GM04503 (cell line): Measurements from ENCODE around the gene SCAMP2.

Experiments
- DNase-seq: peaks from one replicate; pipeline ENCODE4 v3.0.0-alpha.2; 2012; ENCODE audit warnings: low read depth

SCAMP2 gene

GRCh38 chr15:74816624-74817369 lies 56.4 kb downstream of the SCAMP2 start:
- DNase-seq: no peak

- DNase-seq: no peak
Measured at GRCh38 chr15:74815961-74816360, 57.2 kb downstream of the SCAMP2 start.

- no peak for DNase-seq
Measured at GRCh38 chr15:74815121-74815934, 57.8 kb downstream of the SCAMP2 start.

GRCh38 chr15:74812533-74812932 lies 60.6 kb downstream of the SCAMP2 start, which contains the start of gene LMAN1L:
Gene LMAN1L (plus strand): TSS chr15:74812835. CDS start chr15:74812855, 20 bp downstream.
- DNase-seq: no peak

GRCh38 chr15:74809956-74810355 lies 63.2 kb downstream of the SCAMP2 start:
- no peak for DNase-seq

GRCh38 chr15:74809242-74809641 lies 63.9 kb downstream of the SCAMP2 start:
- DNase-seq: no peak

- DNase-seq: no peak
Measured at GRCh38 chr15:74808840-74809229, 64.3 kb downstream of the SCAMP2 start.

- DNase-seq: no peak
Measured at GRCh38 chr15:74808078-74808839, 64.9 kb downstream of the SCAMP2 start.

GRCh38 chr15:74807282-74807681 lies 65.9 kb downstream of the SCAMP2 start:
- no peak for DNase-seq

GRCh38 chr15:74804935-74805334 lies 68.2 kb downstream of the SCAMP2 start:
- DNase-seq: no peak

- DNase-seq: no peak
Measured at GRCh38 chr15:74802862-74803447, 70.2 kb downstream of the SCAMP2 start.

- no peak for DNase-seq
Measured at GRCh38 chr15:74802290-74802689, 70.9 kb downstream of the SCAMP2 start.

- no peak for DNase-seq
Measured at GRCh38 chr15:74801311-74801997, 71.7 kb downstream of the SCAMP2 start.

- no peak for DNase-seq
Measured at GRCh38 chr15:74800559-74801094, 72.5 kb downstream of the SCAMP2 start.

- no peak for DNase-seq
Measured at GRCh38 chr15:74799856-74800558, 73.2 kb downstream of the SCAMP2 start.

- no peak for DNase-seq
Measured at GRCh38 chr15:74799255-74799855, 73.8 kb downstream of the SCAMP2 start.

GRCh38 chr15:74798388-74799254 lies 74.5 kb downstream of the SCAMP2 start:
- DNase-seq: no peak

GRCh38 chr15:74795966-74796625 lies 77.1 kb downstream of the SCAMP2 start:
- no peak for DNase-seq

GRCh38 chr15:74794970-74795349 lies 78.2 kb downstream of the SCAMP2 start:
- DNase-seq: no peak
